ENCODE data around the gene CARD8. TPM values are rescaled to one million over a fixed set of nuclear protein-coding genes. Genes with fewer than 3 reads are reported as not detected.

CARD8 gene
- total RNA-seq, 1 experiment from 2014 or later = 32.3 TPM

- DNase-seq = no peak
- intact Hi-C loops (cut with micrococcal nuclease; ENCODE audit: unreplicated experiment) = no loop called here
- no TSS peak for BruUV-seq (replicated peaks)
- Mint-ChIP-seq H3K27me3 (ENCODE audit: unreplicated experiment) (no peaks in the 10 kb centered on the region), H3K4me1 (ENCODE audit: low read depth, unreplicated experiment) (peaks cover 8% of the 10 kb centered on the region), H3K27ac (ENCODE audit: unreplicated experiment) (no peak overlapping the region), H3K9me3 (ENCODE audit: low read depth, unreplicated experiment) (no peaks in the 10 kb centered on the region), H3K4me3 (ENCODE audit: low read depth, unreplicated experiment) (no peak overlapping the region), H3K36me3 (ENCODE audit: insufficient read depth, unreplicated experiment) (peaks cover 2% of the 10 kb centered on the region)
- no peak for TF ChIP-seq CTCF (IDR thresholded peaks at IDR 0.05; ENCODE audit: unreplicated experiment)
- CTCF ChIA-PET = interaction anchor here (1.3 kb wide), 1 partner anchor 10 kb away, joined by 3 read pairs; no protein-coding TSS in a partner anchor
These were observed 5.3 kb downstream of the CARD8 start for GRCh38 chr19:48250290-48251025.

GRCh38 chr19:48249502-48250014, 6.2 kb downstream of the CARD8 start:
- CTCF ChIA-PET = interaction anchor here (1.3 kb wide), 1 partner anchor 10 kb away, joined by 3 read pairs; no protein-coding TSS in a partner anchor
- Mint-ChIP-seq H3K27me3 (ENCODE audit: unreplicated experiment) (no peaks in the 10 kb centered on the region), H3K9me3 (ENCODE audit: low read depth, unreplicated experiment) (no peaks in the 10 kb centered on the region), H3K27ac (ENCODE audit: unreplicated experiment) (no peak overlapping the region), H3K4me1 (ENCODE audit: low read depth, unreplicated experiment) (peaks cover under 1% of the 10 kb centered on the region), H3K36me3 (ENCODE audit: insufficient read depth, unreplicated experiment) (no peaks in the 10 kb centered on the region), H3K4me3 (ENCODE audit: low read depth, unreplicated experiment) (no peak overlapping the region)
- no TSS peak for BruUV-seq (replicated peaks)
- TF ChIP-seq CTCF (IDR thresholded peaks at IDR 0.05; ENCODE audit: unreplicated experiment) = no peak
- no peak for DNase-seq
- intact Hi-C loops (cut with micrococcal nuclease; ENCODE audit: unreplicated experiment) = no loop called here

- CTCF ChIA-PET = no interaction called here
These were observed 7.5 kb downstream of the CARD8 start for GRCh38 chr19:48248081-48248833.

GRCh38 chr19:48247212-48247611, 8.5 kb downstream of the CARD8 start:
- Mint-ChIP-seq H3K4me1 (ENCODE audit: low read depth, unreplicated experiment) (no peaks in the 10 kb centered on the region), H3K4me3 (ENCODE audit: low read depth, unreplicated experiment) (no peak overlapping the region), H3K27ac (ENCODE audit: unreplicated experiment) (no peak overlapping the region), H3K27me3 (ENCODE audit: unreplicated experiment) (no peaks in the 10 kb centered on the region), H3K9me3 (ENCODE audit: low read depth, unreplicated experiment) (no peaks in the 10 kb centered on the region), H3K36me3 (ENCODE audit: insufficient read depth, unreplicated experiment) (no peaks in the 10 kb centered on the region)
- no peak for TF ChIP-seq CTCF (IDR thresholded peaks at IDR 0.05; ENCODE audit: unreplicated experiment)
- DNase-seq = no peak
- no TSS peak for BruUV-seq (replicated peaks)
- intact Hi-C loops (cut with micrococcal nuclease; ENCODE audit: unreplicated experiment) = no loop called here
- CTCF ChIA-PET = no interaction called here

More at GRCh38 chr19:48248081-48248833, 7.5 kb downstream of the CARD8 start:
- no TSS peak for BruUV-seq (replicated peaks)
- no peaks in the 10 kb centered on the region for H3K9me3 Mint-ChIP-seq (ENCODE audit: low read depth, unreplicated experiment)
- no peaks in the 10 kb centered on the region for H3K27me3 Mint-ChIP-seq (ENCODE audit: unreplicated experiment)
- no peaks in the 10 kb centered on the region for H3K36me3 Mint-ChIP-seq (ENCODE audit: insufficient read depth, unreplicated experiment)
- TF ChIP-seq CTCF (IDR thresholded peaks at IDR 0.05; ENCODE audit: unreplicated experiment) = no peak
- intact Hi-C loops (cut with micrococcal nuclease; ENCODE audit: unreplicated experiment) = no loop called here
- no peaks in the 10 kb centered on the region for H3K4me1 Mint-ChIP-seq (ENCODE audit: low read depth, unreplicated experiment)
- H3K27ac Mint-ChIP-seq (ENCODE audit: unreplicated experiment) = no peak overlapping the region
- DNase-seq = no peak
- H3K4me3 Mint-ChIP-seq (ENCODE audit: low read depth, unreplicated experiment) = no peak overlapping the region

All from Calu3 (cell line).